K562 (cell line): ENCODE results near the gene TYW1. TPM values are rescaled to one million over a fixed set of nuclear protein-coding genes. Genes with fewer than 3 reads are reported as not detected.
"Not testable (repeated sequence)": the region's sequence is repeated elsewhere in the genome, so short reads cannot be mapped to it uniquely, and the experiment has no call there.

Source experiments
- ATAC-seq: fragments of 200-7000 bp; cut with Tn5 transposase; 3 replicates; pipeline ENCODE4 v1.9.1; 2020; ENCODE audit warnings: moderate library complexity
- BruUV-seq: library from RNA; stranded (reverse); fragments of 400-500 nt; replicated peaks from 2 replicates; lab custom pipeline; 2021; lab: Mats Ljungman, UMichigan
- CTCF ChIA-PET: fragments of 300-600 bp; formaldehyde crosslinking; extraction: SDS; loops from one replicate; lab custom pipeline; 2021; ENCODE audit warnings: low intra/inter-chr PET ratio; lab: Yijun Ruan, JAX
- POLR2A ChIA-PET: fragments of 300-600, 350-650 bp; sonication (Branson Sonifier 250); formaldehyde crosslinking; extraction: SDS; loops from one replicate; lab custom pipeline; 2021; ENCODE audit warnings: antibody characterized with exemption, inconsistent platforms; lab: Yijun Ruan, JAX
- DNase-seq, 4 experiments: peaks; one replicate each; pipeline versions ENCODE4 v3.0.0 to v3.0.0-alpha.2; 2011 to 2018; ENCODE audit warnings: low spot score in 3 of 4, mixed read lengths in 3 of 4; ENCODE audit errors: extremely low read depth in 1 of 4
- FAIRE-seq: peaks from 2 replicates; lab custom pipeline; 2011; peaks lifted over from hg19 to GRCh38; lab: Jason Lieb, UNC
- H2AFZ ChIP-seq: 2 replicates; pipeline ENCODE4 v1.6.0; 2011; ENCODE audit warnings: low read depth, low read length, control low read depth, inconsistent platforms
- H3K27ac ChIP-seq: fragments of 200-600 bp; 3 replicates; pipeline ENCODE4 v1.8.0; 2011; ENCODE audit warnings: low read depth, mild to moderate bottlenecking, control low read depth, inconsistent platforms, low read length, moderate library complexity, mixed read lengths; ENCODE audit errors: extremely low read depth
- H3K27me3 ChIP-seq, 2 experiments: fragments of 300-600 bp in 1 of 2; 2 replicates in 1 of 2; 3 replicates in 1 of 2; pipeline versions ENCODE4 v1.6.0 to v1.8.0; 2011; ENCODE audit warnings: inconsistent platforms in 2 of 2, low read length in 2 of 2, mild to moderate bottlenecking in 1 of 2, mixed read lengths in 1 of 2, moderate library complexity in 1 of 2; ENCODE audit not compliant: control insufficient read depth in 2 of 2, insufficient read depth in 2 of 2
- H3K36me3 ChIP-seq: fragments of 300-600 bp; 3 replicates; pipeline ENCODE4 v1.8.0; 2011; ENCODE audit warnings: mild to moderate bottlenecking, low read length, inconsistent platforms; ENCODE audit not compliant: control insufficient read depth, insufficient read depth
- H3K4me1 ChIP-seq, 2 experiments: fragments of 200-600 bp in 1 of 2; replicated peaks in 1 of 2; 2 replicates in 1 of 2; 3 replicates in 1 of 2; pipeline versions ENCODE4 v1.5.1 to v1.8.0; 2011; ENCODE audit warnings: inconsistent platforms in 2 of 2, low read length in 2 of 2, mild to moderate bottlenecking in 1 of 2, mixed read lengths in 1 of 2, moderate library complexity in 1 of 2; ENCODE audit not compliant: control insufficient read depth in 2 of 2, insufficient read depth in 2 of 2
- H3K4me2 ChIP-seq: 2 replicates; pipeline ENCODE4 v1.6.1; 2011; ENCODE audit warnings: low read length, control low read depth, inconsistent platforms, mixed read lengths; ENCODE audit not compliant: insufficient read depth
- H3K4me3 ChIP-seq: fragments of 200-600 bp; sonication (generic), shearing (Covaris generic); 2 replicates; pipeline ENCODE4 v1.5.1; 2016; ENCODE audit warnings: control low read depth, inconsistent platforms
- H3K79me2 ChIP-seq: fragments of 200-600 bp; 3 replicates; pipeline ENCODE4 v1.8.0; 2011; ENCODE audit warnings: low read length, inconsistent platforms; ENCODE audit not compliant: control insufficient read depth, insufficient read depth
- H3K9ac ChIP-seq, 2 experiments: 2 replicates each; pipeline versions ENCODE4 v1.6.0 to v1.6.1; 2011; ENCODE audit warnings: low read depth in 2 of 2, low read length in 2 of 2, control low read depth in 1 of 2, inconsistent platforms in 1 of 2, mild to moderate bottlenecking in 1 of 2, mixed read lengths in 1 of 2; ENCODE audit not compliant: insufficient read depth in 1 of 2
- H3K9me1 ChIP-seq: one replicate; pipeline ENCODE4 v1.6.0; 2011; ENCODE audit warnings: inconsistent platforms, mild to moderate bottlenecking, low read length, moderate library complexity; ENCODE audit not compliant: control insufficient read depth, insufficient read depth
- H3K9me3 ChIP-seq: replicated peaks from 2 replicates; pipeline ENCODE4 v1.5.1; 2011; ENCODE audit warnings: low read depth, low read length, inconsistent platforms; ENCODE audit not compliant: control insufficient read depth, insufficient read depth
- H4K20me1 ChIP-seq: replicated peaks from 2 replicates; pipeline ENCODE4 v1.6.1; 2011; ENCODE audit warnings: low read length, inconsistent platforms, mixed read lengths; ENCODE audit not compliant: control insufficient read depth, insufficient read depth
- CTCF ChIP-seq, 3 experiments: IDR thresholded peaks in 2 of 3; conservative IDR thresholded peaks in 1 of 3; 2 replicates each; pipeline ENCODE4 v1.5.1; 2011 to 2012; ENCODE audit warnings: low read length in 3 of 3, mild to moderate bottlenecking in 3 of 3, control low read depth in 2 of 3, improper control_type of control experiment in 1 of 3, inconsistent platforms in 1 of 3, low read depth in 1 of 3, mixed read lengths in 1 of 3, moderate library complexity in 1 of 3; ENCODE audit not compliant: insufficient read depth in 2 of 3
- YBX1 ChIP-seq: fragments of 450-650 bp; IDR thresholded peaks from 2 replicates; pipeline ENCODE4 v1.7.1; 2016; ENCODE audit warnings: mild to moderate bottlenecking
- WGBS: fragments of 100-300 bp; shearing (Covaris generic); methylation state at CpG from one replicate; pipeline ENCODE4 v1.1.6; 2016; ENCODE audit warnings: low coverage, mixed read lengths; ENCODE audit not compliant: insufficient coverage; ENCODE audit errors: missing lambda C conversion rate; 5-methylcytosine and 5-hydroxymethylcytosine counted together
- in situ Hi-C: fragments of 300-500 bp; cut with MboI; formaldehyde crosslinking; loops from 4 replicates; pipeline ENCODE4 v1.15.0; 2018; ENCODE audit warnings: inconsistent platforms, mixed read lengths
- intact Hi-C: fragments of 100-400 bp; cut with micrococcal nuclease; formaldehyde crosslinking; loops from 2 replicates; pipeline ENCODE4 v1.14.2; 2022
- polyA plus RNA-seq, 8 experiments: library from polyadenylated mRNA; depleted of rRNA in 4 of 8; stranded (reverse) in 5 of 8; unstranded in 3 of 8; fragments of >200 nt; fragmentation: Nextera tagmentation in 2 of 8; fragmentation: Illumina TruSeq in 1 of 8; extraction: Ambion mirVana in 2 of 8; extraction: Trizol in 1 of 8; gene quantifications; 2 replicates each; pipeline versions ENCODE4 v1.2.1 to v1.2.3, GENCODE V29; 2011 to 2014; ENCODE audit warnings: inconsistent platforms in 1 of 8, missing spikeins in 1 of 8
- total RNA-seq, 7 experiments: library from RNA; depleted of rRNA in 6 of 7; stranded (reverse); fragments of >200 nt in 6 of 7; fragmentation: Illumina TruSeq in 2 of 7; extraction: Trizol in 2 of 7; gene quantifications; 2 replicates each; pipeline versions ENCODE4 v1.2.1 to v1.2.3, GENCODE V29; 2011 to 2021; ENCODE audit warnings: low replicate concordance in 1 of 7

TYW1 gene
- total and polyA plus RNA-seq, 9 of the 15 experiments (the other 6 are each of a cell fraction or from before 2014, with no cell fraction given), result 17.4 to 32.0 (median 26.2) TPM

GRCh38 chr7:66967029-66967428 is 29.6 kb upstream of the TYW1 start:
- 37% methylated on average over 6 of the region's 6 CpGs for WGBS
- FAIRE-seq (no peak), DNase-seq (no peak), ATAC-seq (peak; percentile 16; the same call in 1 of the 3 replicates)
- in situ Hi-C loops (no loop called here), intact Hi-C loops (no loop called here)
- no peaks in the 10 kb centered on the region for H3K27me3 ChIP-seq
- BruUV-seq, result no TSS peak
- H3K4me1 ChIP-seq, result no peaks in the 10 kb centered on the region
- TF ChIP-seq CTCF (IDR thresholded peaks at IDR 0.05 in 2 of 3, conservative IDR thresholded peaks at IDR 0.05 in 1 of 3; ENCODE audit: insufficient read depth in 2 of 3, low read depth in 1 of 3, low read length in 3 of 3) (peak; percentile 10 to 49 (median 16); a peak in 3 of 6 replicates), YBX1 (no peak)
- H3K9me3 ChIP-seq, result no peaks in the 10 kb centered on the region
- H3K9me1 ChIP-seq, result no peaks in the 10 kb centered on the region
- H4K20me1 ChIP-seq, result no peaks in the 10 kb centered on the region
- no peaks in the 10 kb centered on the region for H3K36me3 ChIP-seq
- ChIA-PET CTCF (no interaction called here), POLR2A (no interaction called here)
- H3K4me2 ChIP-seq, result no peak overlapping the region
- H3K9ac ChIP-seq, result no peak overlapping the region
- no peak overlapping the region for H3K27ac ChIP-seq
- H3K4me3 ChIP-seq, result no peak overlapping the region
- no peaks in the 10 kb centered on the region for H3K79me2 ChIP-seq
- no peak overlapping the region for H2AFZ ChIP-seq

GRCh38 chr7:66969001-66969400 is 27.6 kb upstream of the TYW1 start:
- WGBS, result 56% methylated on average over 5 of the region's 5 CpGs

More at GRCh38 chr7:66969001-66969400, 27.6 kb upstream of the TYW1 start:
- POLR2A ChIA-PET, H3K9ac ChIP-seq, intact Hi-C loops, H3K4me3 ChIP-seq, H4K20me1 ChIP-seq, in situ Hi-C loops, DNase-seq, H3K27ac ChIP-seq, BruUV-seq, H2AFZ ChIP-seq, FAIRE-seq, H3K9me1 ChIP-seq, H3K4me2 ChIP-seq, H3K4me1 ChIP-seq, H3K9me3 ChIP-seq, ATAC-seq, H3K36me3 ChIP-seq, H3K79me2 ChIP-seq, H3K27me3 ChIP-seq: not testable (repeated sequence)
- CTCF ChIA-PET, result interaction anchor here (0.7 kb wide), 1 partner anchor 398 kb away, joined by 4 read pairs; no protein-coding TSS in a partner anchor
